ENCODE measurements around the gene PRAMEF9.
"Not testable (repeated sequence)": the region's sequence is repeated elsewhere in the genome, so short reads cannot be mapped to it uniquely, and the experiment has no call there.

GRCh38 chr1:13208712-13209111, 37.1 kb downstream of the PRAMEF9 start:
- TF ChIP-seq CTCF, POLR2A (IDR thresholded peaks at IDR 0.05): not testable (repeated sequence)
